Loucy (cell line): ENCODE results near the gene IQCC.

Experiments used
- H2AFZ ChIP-seq: fragments of 200-600 bp; sonication (generic); 2 replicates; pipeline ENCODE4 v1.6.0; 2016; ENCODE audit warnings: antibody characterized with exemption, mild to moderate bottlenecking, low read length, moderate library complexity
- H3F3A ChIP-seq: fragments of 200-600 bp; 2 replicates; pipeline ENCODE4 v1.6.0; 2016; ENCODE audit warnings: antibody characterized with exemption, low read depth, mild to moderate bottlenecking
- H3K27me3 ChIP-seq: fragments of 200-600 bp; sonication (generic); 2 replicates; pipeline ENCODE4 v1.6.1; 2014; ENCODE audit warnings: low read length, mild to moderate bottlenecking; ENCODE audit not compliant: insufficient read depth, poor library complexity, severe bottlenecking
- H3K36me3 ChIP-seq: fragments of 200-600 bp; sonication (generic); 2 replicates; pipeline ENCODE4 v1.6.1; 2016; ENCODE audit warnings: low read length; ENCODE audit not compliant: insufficient read depth
- H3K4me1 ChIP-seq: fragments of 200-600 bp; sonication (generic); 2 replicates; pipeline ENCODE4 v1.5.1; 2014; ENCODE audit warnings: low read length, mild to moderate bottlenecking; ENCODE audit not compliant: insufficient read depth, poor library complexity, severe bottlenecking
- H3K4me2 ChIP-seq: fragments of 200-600 bp; sonication (generic); 2 replicates; pipeline ENCODE4 v1.6.0; 2014; ENCODE audit warnings: antibody characterized with exemption, low read length, low read depth, mild to moderate bottlenecking; ENCODE audit not compliant: poor library complexity, severe bottlenecking
- H3K4me3 ChIP-seq: fragments of 200-600 bp; sonication (generic); 2 replicates; pipeline ENCODE4 v1.5.1; 2014; ENCODE audit warnings: low read length, mild to moderate bottlenecking, mixed read lengths; ENCODE audit not compliant: poor library complexity, severe bottlenecking
- H3K79me2 ChIP-seq: fragments of 200-600 bp; sonication (generic); 2 replicates; pipeline ENCODE4 v1.6.1; 2014; ENCODE audit warnings: low read length; ENCODE audit not compliant: insufficient read depth
- H3K9ac ChIP-seq: fragments of 200-600 bp; sonication (generic); 2 replicates; pipeline ENCODE4 v1.6.0; 2014; ENCODE audit warnings: mild to moderate bottlenecking, low read depth, low read length, moderate library complexity; ENCODE audit not compliant: poor library complexity, severe bottlenecking
- H3K9me2 ChIP-seq: fragments of 200-600 bp; sonication (generic); replicated peaks from 2 replicates; pipeline ENCODE4 v1.6.1; 2016; ENCODE audit warnings: low read depth, low read length, mixed read lengths
- H3K9me3 ChIP-seq: fragments of 200-600 bp; sonication (generic); 2 replicates; pipeline ENCODE4 v1.6.1; 2014; ENCODE audit warnings: mild to moderate bottlenecking, antibody characterized with exemption, low read length, low read depth; ENCODE audit not compliant: insufficient read depth
- H4K20me1 ChIP-seq: fragments of 200-600 bp; sonication (generic); 2 replicates; pipeline ENCODE4 v1.6.0; 2014; ENCODE audit warnings: antibody characterized with exemption, low read length, mild to moderate bottlenecking; ENCODE audit not compliant: insufficient read depth, poor library complexity, severe bottlenecking
- CTCF ChIP-seq: fragments of 200-600 bp; sonication (generic); conservative IDR thresholded peaks from 2 replicates; pipeline ENCODE4 v1.5.1; 2014; ENCODE audit warnings: mild to moderate bottlenecking, antibody characterized with exemption, low read length
- EZH2phosphoT487 ChIP-seq: fragments of 200-600 bp; IDR thresholded peaks from 2 replicates; pipeline ENCODE4 v1.6.1; 2018; ENCODE audit warnings: antibody characterized with exemption, mild to moderate bottlenecking, moderate library complexity, borderline replicate concordance

Gene IQCC

DNA sequence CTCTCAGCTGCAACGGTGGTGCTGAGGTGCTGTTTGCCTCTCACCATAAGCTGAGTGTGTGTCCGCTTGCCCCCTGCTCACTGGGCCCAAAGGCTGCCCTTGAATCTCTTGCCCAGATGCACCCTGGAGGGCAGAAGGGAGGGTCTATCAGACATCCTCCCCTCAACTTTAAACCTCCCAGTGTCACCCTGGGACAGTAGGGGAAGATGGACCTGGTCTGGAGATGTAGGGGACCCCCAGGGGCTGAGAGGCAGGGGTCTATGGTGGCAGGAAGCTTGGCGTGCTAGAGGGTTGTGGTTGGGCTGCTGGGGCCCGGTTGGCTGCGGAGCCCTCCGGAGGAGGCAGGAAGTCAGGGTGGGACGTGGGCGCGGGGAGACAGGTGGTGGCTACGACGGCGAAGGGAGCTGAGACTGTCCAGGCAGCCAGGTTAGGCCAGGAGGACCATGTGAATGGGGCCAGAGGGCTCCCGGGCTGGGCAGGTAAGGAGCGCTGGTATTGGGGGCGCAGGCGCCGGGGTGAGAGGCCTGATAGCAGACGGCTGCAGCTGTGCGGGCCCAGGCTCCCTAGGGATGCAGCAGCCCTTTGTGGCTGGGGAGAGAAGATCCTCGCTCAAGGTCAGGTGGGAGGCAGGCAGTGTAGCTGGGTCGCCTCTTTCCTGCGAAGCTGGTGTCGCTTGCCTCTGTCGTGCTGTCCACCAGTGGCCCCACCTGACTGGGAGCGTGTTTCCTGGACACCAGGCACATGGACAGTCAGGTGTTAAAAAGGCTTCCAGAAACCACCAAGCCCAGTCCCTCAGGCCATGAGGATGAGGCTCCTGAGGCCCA lies 45.6 kb downstream of the IQCC start, which contains the start of gene LCK:
TSS of gene LCK (plus strand) at position 373 of the 824 bp plus-strand sequence. CDS start 23,065 bp downstream, outside the sequence.
- Histone ChIP-seq H3K9ac (peak within 1 kb of the TSS; percentile 95), H3K9me2 (no peaks in the 10 kb centered on the region), H3K36me3 (no peaks in the 10 kb centered on the region), H2AFZ (no peak within 1 kb of the TSS), H3K79me2 (peaks cover 50% of the 10 kb centered on the region), H3K4me3 (peak within 1 kb of the TSS; percentile 75), H3F3A (peaks cover 3% of the 10 kb centered on the region; the same call in 1 of the 2 replicates), H4K20me1 (peaks cover 7% of the 10 kb centered on the region), H3K4me1 (peaks cover 69% of the 10 kb centered on the region), H3K9me3 (no peaks in the 10 kb centered on the region), H3K4me2 (peak within 1 kb of the TSS; percentile 99), H3K27me3 (no peaks in the 10 kb centered on the region)
- no peak for TF ChIP-seq CTCF

GRCh38 chr1:32255072-32256071 lies 49.9 kb downstream of the IQCC start:
- H3K9me2 ChIP-seq = no peaks in the 10 kb centered on the region
- H3K4me3 ChIP-seq = peak overlapping the region; percentile 32
- H3K9ac ChIP-seq = no peak overlapping the region
- H3K4me2 ChIP-seq = peak overlapping the region; percentile 50
- peaks cover 86% of the 10 kb centered on the region for H3K79me2 ChIP-seq
- H3K9me3 ChIP-seq = no peaks in the 10 kb centered on the region
- H3K4me1 ChIP-seq = peaks cover 50% of the 10 kb centered on the region
- H3K27me3 ChIP-seq = no peaks in the 10 kb centered on the region
- H2AFZ ChIP-seq = no peak overlapping the region
- peaks cover 20% of the 10 kb centered on the region for H4K20me1 ChIP-seq
- no peaks in the 10 kb centered on the region for H3F3A ChIP-seq
- TF ChIP-seq CTCF = no peak
- no peak for TF ChIP-seq EZH2phosphoT487
- H3K36me3 ChIP-seq = no peaks in the 10 kb centered on the region

- H3K9ac ChIP-seq = no peak overlapping the region
- H3K4me1 ChIP-seq = peaks cover 39% of the 10 kb centered on the region
- H3K79me2 ChIP-seq = peaks cover 91% of the 10 kb centered on the region
- peak overlapping the region; percentile 54 for H3K4me2 ChIP-seq
- no peak overlapping the region for H2AFZ ChIP-seq
- no peaks in the 10 kb centered on the region for H3K9me3 ChIP-seq
- TF ChIP-seq CTCF (no peak), EZH2phosphoT487 (no peak)
- H3K4me3 ChIP-seq = peak overlapping the region; percentile 45
- H4K20me1 ChIP-seq = peaks cover 20% of the 10 kb centered on the region
- no peaks in the 10 kb centered on the region for H3K36me3 ChIP-seq
- H3K27me3 ChIP-seq = no peaks in the 10 kb centered on the region
- no peaks in the 10 kb centered on the region for H3K9me2 ChIP-seq
- H3F3A ChIP-seq = no peaks in the 10 kb centered on the region
Observed at GRCh38 chr1:32256473-32257226, 51.2 kb downstream of the IQCC start.
